Measurements from ENCODE around the gene BBX.
"Not testable (repeated sequence)": the region's sequence is repeated elsewhere in the genome, so short reads cannot be mapped to it uniquely, and the experiment has no call there.

BBX gene

DNA sequence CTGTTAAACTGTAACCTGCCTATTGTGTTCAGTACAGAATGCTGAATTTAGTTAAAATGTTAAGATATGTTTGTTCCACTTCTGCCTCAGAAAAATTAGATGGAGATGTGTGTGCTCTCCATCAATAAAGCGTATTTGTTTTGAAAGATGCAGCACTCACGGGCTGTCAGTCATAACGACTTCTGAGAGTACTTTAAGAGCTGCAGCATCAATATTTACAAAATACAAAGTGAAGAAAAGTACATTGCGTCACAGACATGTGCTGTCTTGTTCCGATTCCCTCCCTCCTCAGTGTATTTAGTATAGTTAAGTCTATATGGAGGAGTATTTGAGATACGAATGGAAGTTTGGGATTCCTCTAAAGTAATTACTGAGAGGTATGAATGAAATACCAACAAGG is 166.6 kb downstream of the BBX start:
- DNase-seq = no peak

DNA sequence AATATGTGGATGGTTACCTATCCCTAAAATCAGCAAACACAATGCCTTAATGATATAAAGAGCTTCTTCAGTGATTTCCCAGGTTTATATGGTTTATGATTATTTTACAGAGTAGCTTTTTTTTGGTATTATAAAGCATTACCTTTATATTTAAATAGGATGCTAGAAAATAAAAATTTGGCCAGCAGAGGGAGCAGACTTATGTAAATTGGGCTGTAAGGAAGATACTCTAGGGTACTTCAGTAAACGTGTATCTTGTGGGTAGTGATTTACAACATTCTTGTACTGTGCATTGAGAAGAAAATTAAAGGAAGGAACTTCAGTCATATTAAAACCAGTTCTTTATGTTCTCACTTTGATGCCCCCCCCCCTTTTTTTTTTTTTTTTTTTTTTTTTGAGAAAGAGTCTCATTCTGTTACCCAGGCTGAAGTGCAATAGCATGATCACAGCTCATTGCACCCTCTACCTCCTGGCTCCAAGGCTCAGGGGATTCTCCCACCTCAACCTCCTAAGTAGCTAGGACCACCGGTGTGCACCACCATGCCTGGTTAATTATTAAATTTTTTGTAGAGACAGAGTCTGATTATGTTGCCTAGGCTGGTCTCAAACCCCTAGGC is 167.9 kb downstream of the BBX start:
- no peak for DNase-seq

DNA sequence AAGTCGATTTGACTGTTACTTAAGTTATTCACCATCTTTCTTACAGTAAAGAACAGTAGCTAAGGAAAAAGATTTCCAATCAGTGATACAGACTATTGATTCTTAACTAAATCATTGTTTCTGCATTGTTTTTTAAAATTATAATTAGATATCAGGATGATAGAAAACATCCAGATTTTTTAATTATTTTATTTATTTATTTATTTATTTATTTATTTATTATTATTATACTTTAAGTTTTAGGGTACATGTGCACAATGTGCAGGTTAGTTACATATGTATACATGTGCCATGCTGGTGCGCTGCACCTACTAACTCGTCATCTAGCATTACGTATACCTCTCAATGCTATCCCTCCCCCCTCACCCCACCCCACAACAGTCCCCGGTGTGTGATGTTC is 169.2 kb downstream of the BBX start:
- DNase-seq = not testable (repeated sequence)

DNA sequence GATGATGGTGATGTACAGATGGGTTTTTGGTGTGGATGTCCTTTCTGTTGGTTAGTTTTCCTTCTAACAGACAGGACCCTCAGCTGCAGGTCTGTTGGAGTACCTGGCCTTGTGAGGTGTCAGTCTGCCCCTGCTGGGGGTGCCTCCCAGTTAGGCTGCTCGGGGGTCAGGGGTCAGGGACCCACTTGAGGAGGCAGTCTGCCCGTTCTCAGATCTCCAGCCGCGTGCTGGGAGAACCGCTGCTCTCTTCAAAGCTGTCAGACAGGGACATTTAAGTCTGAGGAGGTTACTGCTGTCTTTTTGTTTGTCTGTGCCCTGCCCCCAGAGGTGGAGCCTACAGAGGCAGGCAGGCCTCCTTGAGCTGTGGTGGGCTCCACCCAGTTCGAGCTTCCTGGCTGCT is 174.6 kb downstream of the BBX start:
- not testable (repeated sequence) for DNase-seq

DNA sequence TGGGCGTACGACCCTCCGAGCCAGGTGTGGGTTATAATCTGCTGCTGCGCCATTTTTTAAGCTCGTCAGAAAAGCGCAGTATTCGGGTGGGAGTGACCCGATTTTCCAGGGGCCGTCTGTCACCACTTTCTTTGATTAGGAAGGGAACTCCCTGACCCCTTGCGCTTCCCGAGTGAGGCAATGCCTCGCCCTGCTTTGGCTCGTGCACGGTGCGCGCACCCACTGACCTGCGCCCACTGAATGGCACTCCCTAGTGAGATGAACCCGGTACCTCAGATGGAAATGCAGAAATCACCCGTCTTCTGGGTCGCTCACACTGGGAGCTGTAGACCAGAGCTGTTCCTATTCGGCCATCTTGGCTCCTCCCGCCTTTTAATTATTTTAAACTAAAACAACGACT is 175.1 kb downstream of the BBX start:
- not testable (repeated sequence) for DNase-seq

DNA sequence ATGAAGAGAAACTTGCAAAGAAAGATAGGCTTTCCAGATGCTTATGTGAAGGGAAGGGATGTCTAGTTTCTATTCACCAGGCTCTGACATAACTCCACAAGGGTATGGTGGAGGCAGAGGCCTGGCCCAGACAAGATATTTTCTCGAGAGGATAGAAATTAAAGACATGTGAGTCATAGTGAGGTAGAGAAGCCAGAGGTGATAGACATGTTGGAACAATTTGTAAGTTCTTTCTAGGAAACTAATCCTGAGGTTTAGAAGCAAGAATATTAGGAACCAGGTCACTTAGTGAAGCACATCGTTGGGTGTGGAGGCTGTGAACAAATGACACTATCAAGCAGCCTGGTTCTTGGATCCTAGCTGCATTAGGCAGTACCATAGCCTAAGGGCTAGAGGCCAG is 176.9 kb downstream of the BBX start:
- DNase-seq = no peak

DNA sequence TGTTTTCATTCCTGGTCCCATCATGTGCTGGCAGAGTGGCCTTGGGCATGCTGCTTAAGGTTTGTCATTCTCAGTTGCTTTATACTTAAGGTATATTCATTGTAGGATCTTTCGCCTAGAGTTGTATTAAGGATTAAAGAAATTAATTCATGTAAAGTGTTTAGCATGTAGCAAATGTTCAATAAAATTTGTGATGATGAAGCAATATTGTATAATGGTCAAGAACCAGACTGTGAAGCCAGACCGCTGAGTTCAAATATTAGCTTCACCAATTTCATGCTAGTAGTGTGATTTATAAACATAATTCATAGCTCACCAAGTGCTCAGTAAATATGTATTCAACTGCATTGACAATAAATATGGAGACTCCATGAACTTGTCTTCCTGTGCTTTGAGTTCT is 178.5 kb downstream of the BBX start:
- DNase-seq = no peak

DNA sequence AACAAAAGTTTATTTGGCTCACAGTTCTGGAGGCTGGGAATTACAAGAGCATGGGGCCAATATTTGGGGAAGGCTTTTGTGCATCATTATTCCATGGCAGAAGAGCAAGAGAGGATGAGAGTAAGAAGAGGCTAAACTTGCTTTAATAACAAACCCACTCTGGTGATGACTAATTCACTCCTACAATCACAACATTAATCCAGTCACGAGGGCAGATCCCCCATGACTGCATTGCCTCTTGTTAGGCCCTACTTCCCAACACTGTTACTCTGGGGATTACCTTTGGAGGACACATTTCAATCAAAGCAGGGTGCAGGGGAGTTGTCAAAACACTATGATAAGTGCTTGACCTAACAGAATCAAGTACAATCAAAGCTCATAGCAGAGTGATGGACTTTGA is 181.7 kb downstream of the BBX start:
- no peak for DNase-seq

DNA sequence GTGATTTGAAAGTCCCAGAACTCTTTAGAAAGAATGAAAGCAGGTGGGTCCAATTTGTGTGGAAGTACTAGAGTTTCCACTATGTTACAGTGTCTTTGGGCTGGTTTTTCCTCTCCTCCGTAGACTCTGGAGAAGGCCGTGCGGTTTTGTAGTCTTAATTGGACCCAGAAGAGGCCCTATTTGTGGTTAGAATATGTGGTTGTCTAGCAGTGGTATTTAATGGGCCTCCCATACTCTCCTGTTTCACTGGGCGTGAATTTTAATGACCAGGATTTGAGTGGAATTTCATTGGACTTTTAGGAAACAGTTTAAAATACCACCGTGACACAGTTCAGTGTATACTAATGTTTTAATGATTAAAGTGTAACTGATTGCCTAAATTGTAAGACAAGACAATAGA is 182.3 kb downstream of the BBX start:
- no peak for DNase-seq

DNA sequence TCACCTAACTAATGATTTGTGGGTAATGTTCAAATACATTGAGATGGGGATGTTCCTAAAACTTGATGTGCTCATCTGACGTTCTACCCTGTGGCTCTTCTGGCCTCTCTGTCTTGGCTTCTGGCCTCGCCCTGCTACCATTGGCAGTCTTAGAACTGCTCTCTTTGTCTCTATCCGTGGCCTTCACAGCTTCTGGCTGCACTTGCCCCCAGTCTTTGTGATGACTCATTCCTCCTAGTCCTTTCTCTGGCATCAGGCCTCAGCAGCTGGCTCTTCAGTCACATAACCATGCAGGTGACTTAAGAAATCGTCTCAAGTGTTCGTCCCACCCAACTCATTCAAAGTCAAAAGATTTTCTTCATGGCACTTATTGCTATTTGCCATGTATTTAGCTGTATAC is 188.1 kb downstream of the BBX start:
- DNase-seq = no peak

DNA sequence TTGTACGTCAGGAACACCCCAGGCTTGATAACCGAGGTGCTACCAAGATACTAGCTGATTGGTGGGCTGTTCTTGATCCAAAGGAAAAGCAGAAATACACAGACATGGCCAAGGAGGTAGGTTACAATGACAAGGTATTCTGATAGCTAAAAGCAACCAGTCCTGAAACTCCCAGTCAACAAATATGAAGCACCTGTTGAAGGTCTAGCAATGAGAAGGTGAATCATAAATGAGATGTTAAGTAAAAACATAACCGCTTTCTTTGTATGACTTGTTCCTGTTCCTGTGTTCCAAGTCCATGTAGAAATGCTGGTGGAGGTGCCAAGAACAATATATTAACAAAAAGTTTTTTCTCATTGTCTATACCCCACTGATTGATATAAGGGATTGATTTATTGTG is 194.0 kb downstream of the BBX start:
- DNase-seq = no peak

DNA sequence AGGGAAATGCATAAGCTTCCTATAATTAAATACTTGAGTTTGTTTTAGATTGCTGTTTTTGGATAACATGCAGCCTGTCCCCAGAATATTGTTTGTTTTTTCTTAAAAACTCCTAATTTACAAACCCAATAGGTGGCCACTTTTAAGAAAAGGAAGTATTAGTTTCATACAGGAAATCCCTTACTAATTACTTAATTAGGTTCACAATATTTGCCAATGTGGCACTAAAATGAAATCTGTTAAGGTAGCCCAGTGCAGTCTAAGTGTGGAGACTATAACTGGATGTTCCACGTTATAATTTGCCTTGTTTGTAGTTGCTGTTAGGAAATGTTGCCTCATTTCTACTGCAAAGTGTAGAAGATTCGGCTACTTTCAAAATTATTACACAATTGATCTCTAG is 195.8 kb downstream of the BBX start:
- no peak for DNase-seq

DNA sequence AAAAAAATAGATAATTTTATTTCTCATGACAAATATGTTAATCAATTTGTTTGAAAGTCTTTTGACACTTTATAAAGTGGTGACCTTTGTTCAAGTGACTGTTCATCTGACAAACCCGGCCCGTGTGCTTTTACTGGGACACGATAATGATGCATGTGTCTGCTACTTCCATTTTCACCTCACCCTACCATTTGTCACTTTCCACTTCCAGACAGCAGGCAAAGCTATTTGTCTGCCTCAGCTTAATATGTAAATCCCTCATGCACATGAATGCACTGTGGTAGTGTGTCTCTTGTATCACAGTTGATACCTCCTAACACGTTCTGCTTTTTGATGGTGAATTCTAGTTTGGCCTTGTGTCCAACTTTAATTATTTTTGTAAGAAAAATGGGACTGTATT is 204.3 kb downstream of the BBX start:
- DNase-seq = no peak

DNA sequence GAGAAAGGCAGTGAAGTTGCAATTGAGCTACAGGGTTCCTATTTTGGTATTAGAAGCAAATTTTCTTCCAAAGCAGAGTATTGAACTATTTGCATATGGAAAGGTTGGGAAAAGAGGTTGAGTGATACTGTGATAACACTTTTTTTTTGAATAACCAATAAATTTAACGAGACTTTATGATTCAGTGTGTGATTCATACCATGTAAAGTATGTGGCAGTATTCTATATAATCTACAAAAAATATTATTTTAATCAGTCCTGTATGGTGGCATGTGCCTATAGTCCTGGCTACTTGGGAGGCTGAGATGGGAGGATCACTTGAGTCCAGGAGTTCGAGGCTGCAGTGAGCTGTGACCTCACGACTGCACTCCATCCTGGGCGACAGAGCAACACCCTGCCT is 206.9 kb downstream of the BBX start:
- no peak for DNase-seq

DNA sequence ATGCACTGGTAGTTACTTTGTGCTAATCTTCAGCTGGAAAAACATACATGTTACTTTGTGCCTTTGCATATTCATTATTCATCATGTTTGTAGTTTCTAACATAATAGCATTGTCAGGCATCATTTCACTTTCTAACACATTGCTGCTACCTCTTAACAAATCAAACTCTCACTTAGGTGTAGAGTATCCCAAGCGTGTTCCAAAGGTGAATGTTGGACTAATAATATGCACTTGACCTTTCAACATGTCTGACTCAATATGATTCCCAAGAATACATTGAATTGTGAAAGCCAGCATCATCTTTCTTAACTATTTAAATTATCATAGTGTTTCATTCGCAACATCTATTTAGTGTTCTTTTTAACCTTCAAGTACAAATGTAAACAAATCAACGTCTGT is 211.6 kb downstream of the BBX start:
- DNase-seq = no peak

DNA sequence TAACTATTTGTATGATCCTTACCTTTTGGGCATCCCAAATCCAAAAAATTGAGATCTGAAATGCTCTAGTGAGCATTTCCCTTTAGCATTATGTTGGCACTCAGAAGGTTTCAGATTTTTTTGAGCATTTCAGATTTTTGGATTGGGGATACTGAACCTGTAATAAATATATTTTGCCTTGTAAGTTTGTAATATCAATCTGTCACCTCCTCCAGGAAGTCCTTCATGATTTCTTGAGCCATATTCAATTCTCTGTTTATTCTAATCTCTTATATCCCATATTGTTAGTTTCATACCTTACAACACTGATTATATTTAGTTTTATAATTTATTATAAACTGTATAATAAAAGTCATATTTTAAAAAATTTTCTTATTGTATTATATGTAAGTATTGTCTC is 215.2 kb downstream of the BBX start:
- DNase-seq = no peak

DNA sequence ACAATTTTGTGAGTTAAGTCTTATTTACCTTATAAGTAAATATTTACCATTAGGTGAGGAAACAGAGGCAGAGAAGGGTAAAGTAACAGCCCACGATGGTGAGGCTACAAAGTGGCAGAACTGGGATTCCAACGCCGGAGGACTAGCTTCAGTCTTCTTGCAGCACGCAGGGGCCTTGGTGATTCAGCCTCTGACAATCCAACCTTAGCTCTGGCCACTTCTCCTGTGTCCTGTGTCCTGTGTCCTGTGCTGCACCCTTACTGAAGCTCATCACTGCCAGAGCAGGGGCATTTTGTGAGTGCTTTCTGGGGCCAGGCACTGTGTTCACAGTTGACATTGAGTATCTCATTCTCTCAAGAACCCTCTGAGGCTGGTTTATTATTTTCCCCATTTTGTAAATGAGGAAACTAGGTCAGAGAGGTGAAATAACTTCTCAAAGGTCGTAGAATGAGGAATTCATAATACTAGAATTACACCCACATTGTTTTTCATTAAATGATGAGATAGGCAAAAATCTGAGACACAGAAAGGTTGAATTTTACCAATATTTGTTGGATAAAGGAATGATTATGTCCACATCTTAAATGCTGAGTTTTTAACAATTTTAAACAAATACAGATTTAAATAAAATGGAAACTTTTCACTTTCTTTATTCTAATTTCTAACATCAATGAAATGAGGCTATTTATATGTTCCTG is 215.9 kb downstream of the BBX start:
- DNase-seq = no peak

DNA sequence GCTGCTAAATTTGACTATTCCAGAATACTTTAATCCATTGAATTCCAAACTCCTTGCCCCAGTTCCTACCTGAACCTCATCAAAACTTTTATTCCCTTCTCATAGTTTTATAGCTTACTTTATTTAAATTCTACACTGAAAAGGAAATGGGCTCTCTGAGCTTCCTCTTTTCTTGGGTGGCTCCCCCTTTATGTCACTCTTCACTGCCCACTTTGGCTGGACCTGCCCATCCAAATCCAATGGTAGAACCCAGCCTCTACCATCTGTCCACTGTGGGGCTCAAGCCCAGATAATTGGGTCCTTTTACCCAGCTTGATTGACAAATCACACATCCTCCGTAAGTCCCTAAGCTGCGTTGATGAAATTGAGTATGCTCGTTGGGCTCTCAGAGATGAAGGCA is 216.5 kb downstream of the BBX start:
- no peak for DNase-seq

DNA sequence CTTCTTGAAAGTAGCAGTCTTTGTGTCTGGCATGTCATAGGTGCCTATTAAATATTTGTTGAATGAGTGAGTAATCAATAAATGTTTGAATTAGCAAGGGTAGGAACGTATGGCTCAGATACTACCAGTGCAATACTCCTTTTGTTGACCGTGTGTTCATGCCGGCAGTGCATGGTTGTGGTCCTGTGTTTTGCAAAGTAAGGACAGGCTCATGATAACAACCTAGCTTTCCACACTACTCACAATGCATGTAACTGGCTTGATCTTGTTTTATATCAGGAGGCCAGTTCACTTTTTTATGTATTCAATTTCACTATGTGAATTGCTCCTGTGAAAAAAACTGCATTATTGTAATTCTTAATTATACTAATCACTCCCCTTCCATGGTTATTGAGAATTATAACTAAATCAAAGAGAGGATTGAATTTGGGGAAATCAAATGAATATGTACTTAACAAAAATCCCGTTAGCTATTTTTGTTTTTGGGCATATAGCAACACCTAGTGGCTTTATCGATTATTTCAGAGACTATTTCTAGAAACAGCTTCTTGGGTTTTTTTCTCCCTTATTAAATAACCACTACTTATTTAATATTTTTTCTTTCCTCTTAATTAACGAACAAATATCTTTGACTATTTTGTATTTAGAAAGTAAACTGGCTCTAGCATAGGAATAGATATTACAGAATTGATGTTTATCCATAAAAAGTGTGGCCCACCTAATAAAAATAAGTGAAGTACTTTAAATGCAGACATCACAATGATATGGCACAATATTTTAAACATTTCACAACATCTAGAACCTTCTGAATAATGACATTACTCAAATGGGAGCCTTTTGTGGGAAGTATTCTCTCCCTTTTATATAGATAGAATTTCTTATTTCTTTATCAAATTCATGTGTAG is 218.5 kb downstream of the BBX start:
- DNase-seq = no peak

DNA sequence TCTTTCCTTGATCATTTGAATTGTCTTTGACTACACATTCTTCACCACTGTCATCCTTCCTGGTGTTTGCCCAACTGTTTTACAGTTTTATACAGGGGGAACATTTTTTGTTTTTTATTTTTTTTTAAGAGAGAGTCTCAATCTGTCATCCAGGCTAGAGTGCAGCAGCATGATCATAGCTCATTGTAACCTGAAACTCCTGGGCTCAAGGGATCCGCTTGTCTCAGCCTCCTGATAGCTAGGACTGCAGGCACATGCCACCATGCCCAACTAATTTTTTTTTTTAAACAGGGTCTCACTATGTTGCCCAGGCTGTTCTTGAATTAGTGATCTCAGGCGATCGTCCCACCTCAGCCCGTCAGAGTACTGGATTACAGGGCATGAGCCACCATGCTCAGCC is 222.6 kb downstream of the BBX start:
- no peak for DNase-seq

DNA sequence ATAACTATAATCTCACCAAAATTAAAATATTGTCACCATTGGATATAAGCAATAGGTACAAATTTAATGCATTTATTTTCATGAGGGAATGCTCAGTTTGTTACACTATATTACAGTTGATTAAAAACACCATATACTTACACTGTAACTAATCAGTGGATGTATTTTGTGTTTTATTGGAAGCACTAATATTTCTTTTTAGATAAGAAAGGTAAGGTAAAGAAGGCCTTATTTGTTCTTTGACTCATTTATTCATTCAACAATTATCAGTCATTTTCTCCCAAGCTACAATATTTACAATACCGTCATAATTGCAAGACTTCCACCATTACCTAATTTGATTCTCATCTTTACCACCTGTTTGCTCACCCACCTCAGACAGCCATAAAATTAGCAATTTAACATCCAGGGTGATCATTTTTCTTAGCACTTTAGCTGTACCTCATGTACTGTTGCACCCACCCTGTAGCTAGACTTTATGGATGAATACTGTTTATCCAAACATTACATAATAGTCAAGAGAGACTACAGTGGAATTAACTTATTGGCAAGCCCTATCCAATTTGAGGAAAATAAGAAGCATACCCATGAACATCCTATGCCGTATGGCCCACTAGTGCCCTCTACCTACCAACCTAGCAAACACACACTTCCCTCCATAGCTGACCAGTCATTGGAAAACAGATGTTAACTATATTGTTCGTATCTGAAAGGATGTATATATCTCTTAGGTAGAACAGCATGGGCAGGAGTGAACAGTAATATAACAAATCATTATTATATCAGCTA is 229.6 kb downstream of the BBX start:
- no peak for DNase-seq

DNA sequence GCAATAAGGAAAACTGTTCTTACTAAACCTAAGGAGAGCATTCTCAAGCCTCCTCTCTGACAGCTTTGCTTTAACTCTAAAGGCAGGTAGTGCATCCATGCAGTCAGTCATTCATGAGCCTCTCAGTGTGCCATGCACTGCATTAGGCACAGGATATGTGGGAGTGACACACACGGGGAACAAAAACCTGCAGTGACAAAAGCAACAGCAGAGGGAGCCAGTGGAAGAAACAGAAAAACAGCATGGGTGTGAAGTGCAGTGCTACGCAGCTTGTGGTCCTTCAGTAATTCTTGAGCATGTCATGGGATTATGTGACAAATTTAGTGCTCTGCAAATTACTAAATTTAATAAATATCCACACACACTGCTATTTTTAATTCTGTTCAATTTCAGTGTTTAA is 230.7 kb downstream of the BBX start:
- DNase-seq = no peak

DNA sequence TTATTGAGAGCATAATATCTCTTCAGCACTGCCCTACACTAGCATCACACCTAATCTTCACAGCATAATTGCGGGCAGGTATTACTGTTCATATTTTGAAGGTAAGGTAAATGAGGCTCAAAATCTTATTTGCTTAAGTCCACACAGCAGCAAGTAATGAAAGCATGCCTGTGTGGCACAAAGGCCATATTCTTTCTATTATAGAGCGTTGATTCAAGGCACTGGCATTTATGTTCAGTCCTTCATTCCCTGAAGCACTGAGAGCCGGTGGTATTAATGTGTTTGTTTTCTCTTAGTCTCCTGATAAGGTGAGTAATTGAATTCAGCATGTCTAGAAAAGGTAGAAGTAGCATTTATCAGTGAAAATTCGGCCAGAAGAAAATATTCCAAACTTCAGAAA is 231.2 kb downstream of the BBX start:
- no peak for DNase-seq
